Measurements from ENCODE around the gene ADAMTSL1.

Gene ADAMTSL1

DNA sequence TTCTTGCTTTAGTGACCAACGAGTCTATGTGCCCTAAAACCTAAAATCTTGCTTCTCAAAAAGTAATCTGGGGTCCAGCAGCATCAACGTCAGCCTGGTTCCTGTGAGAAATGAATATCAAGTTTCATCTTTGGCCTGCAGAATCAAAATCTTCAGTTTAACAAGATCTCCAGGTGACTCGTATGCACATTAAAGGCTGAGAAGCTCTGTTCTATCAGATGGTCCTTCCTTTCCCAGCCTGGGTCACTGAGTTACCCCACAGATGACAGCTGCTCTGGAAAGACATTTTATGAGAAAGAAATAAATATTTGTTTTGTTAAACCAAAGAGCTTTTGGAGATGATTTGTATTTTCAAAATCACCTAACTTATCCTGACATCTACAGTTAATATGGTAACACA is 75.8 kb downstream of the ADAMTSL1 start:
- POLR2A ChIA-PET: no interaction called here
- TF ChIP-seq SUZ12 (IDR thresholded peaks at IDR 0.05): no peak
- no peak for TF ChIP-seq HDGF (IDR thresholded peaks at IDR 0.05; ENCODE audit: borderline replicate concordance)
- TF ChIP-seq CTBP1 (IDR thresholded peaks at IDR 0.05; ENCODE audit: borderline replicate concordance): no peak
- no peak for TF ChIP-seq ZNF384 (IDR thresholded peaks at IDR 0.05)
- no peak for TF ChIP-seq FOXA1 (IDR thresholded peaks at IDR 0.05)
- no peak for TF ChIP-seq TARDBP (IDR thresholded peaks at IDR 0.05)
- TF ChIP-seq FOXM1 (IDR thresholded peaks at IDR 0.05; ENCODE audit: borderline replicate concordance): no peak
- TF ChIP-seq BHLHE40 (IDR thresholded peaks at IDR 0.05; ENCODE audit: borderline replicate concordance): no peak
- TF ChIP-seq LEF1 (IDR thresholded peaks at IDR 0.05; ENCODE audit: borderline replicate concordance): no peak
- no peak for TF ChIP-seq NFRKB (IDR thresholded peaks at IDR 0.05)
- no peak for TF ChIP-seq SP1 (IDR thresholded peaks at IDR 0.05)
- no peak for TF ChIP-seq L3MBTL2 (conservative IDR thresholded peaks at IDR 0.05)
- no peak for TF ChIP-seq ARNT (IDR thresholded peaks at IDR 0.05)
- TF ChIP-seq, protein P1, sequence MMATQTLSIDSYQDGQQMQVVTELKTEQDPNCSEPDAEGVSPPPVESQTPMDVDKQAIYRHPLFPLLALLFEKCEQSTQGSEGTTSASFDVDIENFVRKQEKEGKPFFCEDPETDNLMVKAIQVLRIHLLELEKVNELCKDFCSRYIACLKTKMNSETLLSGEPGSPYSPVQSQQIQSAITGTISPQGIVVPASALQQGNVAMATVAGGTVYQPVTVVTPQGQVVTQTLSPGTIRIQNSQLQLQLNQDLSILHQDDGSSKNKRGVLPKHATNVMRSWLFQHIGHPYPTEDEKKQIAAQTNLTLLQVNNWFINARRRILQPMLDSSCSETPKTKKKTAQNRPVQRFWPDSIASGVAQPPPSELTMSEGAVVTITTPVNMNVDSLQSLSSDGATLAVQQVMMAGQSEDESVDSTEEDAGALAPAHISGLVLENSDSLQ (IDR thresholded peaks at IDR 0.05): no peak
- TF ChIP-seq FOXK2 (IDR thresholded peaks at IDR 0.05): no peak
- no peak for TF ChIP-seq ELF4 (IDR thresholded peaks at IDR 0.05)
- CTCF ChIA-PET: no interaction called here
- no peak for DNase-seq (ENCODE audit: extremely low spot score)

DNA sequence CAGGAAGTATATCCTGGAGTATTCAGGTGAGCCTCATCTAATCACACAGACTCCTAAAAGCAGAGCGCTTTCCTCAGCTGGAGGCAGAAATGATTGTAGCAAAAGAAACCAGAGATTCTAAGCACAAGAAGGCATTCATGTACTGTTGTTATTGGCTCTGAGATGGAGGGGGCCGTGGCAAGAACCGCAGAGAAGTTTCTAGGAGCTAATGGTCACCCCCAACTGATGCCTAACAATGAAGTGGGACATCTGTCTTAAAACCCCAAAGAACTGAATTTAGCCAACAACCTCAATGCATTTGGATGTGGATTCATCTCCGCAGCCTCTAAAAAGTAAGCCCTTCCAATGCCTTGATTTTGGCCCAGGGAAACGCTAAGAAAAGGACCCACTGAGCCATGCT is 76.3 kb downstream of the ADAMTSL1 start:
- TF ChIP-seq FOXA1 (IDR thresholded peaks at IDR 0.05): no peak
- TF ChIP-seq, protein P1 (IDR thresholded peaks at IDR 0.05): no peak
- no peak for TF ChIP-seq LEF1 (IDR thresholded peaks at IDR 0.05; ENCODE audit: borderline replicate concordance)
- no peak for TF ChIP-seq BHLHE40 (IDR thresholded peaks at IDR 0.05; ENCODE audit: borderline replicate concordance)
- TF ChIP-seq ZNF384 (IDR thresholded peaks at IDR 0.05): no peak
- no peak for TF ChIP-seq FOXK2 (IDR thresholded peaks at IDR 0.05)
- TF ChIP-seq SP1 (IDR thresholded peaks at IDR 0.05): no peak
- ChIA-PET POLR2A (no interaction called here), CTCF (no interaction called here)
- no peak for DNase-seq (ENCODE audit: extremely low spot score)

DNA sequence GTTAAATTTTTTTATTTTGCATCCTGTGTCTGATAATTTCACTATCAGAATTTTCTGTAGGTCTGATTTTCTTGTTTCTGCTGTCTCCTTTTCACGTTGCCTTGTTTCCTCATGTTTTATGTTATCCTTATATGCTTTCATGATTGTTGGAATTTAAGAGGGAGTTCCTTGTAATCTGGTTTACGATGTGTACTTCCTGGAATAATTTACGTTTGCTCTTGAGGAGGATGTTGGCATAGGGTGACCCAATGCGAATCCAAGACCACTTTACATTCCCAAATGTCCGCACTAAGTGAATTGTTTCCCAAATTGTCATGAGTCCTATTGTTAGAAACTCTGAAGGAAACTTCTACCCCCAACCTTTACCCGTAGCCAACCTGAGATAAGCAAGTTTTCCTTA is 80.3 kb downstream of the ADAMTSL1 start:
- CTCF ChIA-PET: no interaction called here
- POLR2A ChIA-PET: no interaction called here
- TF ChIP-seq ARNT (IDR thresholded peaks at IDR 0.05): no peak
- no peak for TF ChIP-seq FOXK2 (IDR thresholded peaks at IDR 0.05)
- TF ChIP-seq SUZ12 (IDR thresholded peaks at IDR 0.05): no peak
- no peak for TF ChIP-seq BHLHE40 (IDR thresholded peaks at IDR 0.05; ENCODE audit: borderline replicate concordance)
- no peak for TF ChIP-seq NFRKB (IDR thresholded peaks at IDR 0.05)
- TF ChIP-seq TARDBP (IDR thresholded peaks at IDR 0.05): no peak
- no peak for TF ChIP-seq FOXA1 (IDR thresholded peaks at IDR 0.05)
- no peak for TF ChIP-seq LEF1 (IDR thresholded peaks at IDR 0.05; ENCODE audit: borderline replicate concordance)
- no peak for DNase-seq (ENCODE audit: extremely low spot score)

DNA sequence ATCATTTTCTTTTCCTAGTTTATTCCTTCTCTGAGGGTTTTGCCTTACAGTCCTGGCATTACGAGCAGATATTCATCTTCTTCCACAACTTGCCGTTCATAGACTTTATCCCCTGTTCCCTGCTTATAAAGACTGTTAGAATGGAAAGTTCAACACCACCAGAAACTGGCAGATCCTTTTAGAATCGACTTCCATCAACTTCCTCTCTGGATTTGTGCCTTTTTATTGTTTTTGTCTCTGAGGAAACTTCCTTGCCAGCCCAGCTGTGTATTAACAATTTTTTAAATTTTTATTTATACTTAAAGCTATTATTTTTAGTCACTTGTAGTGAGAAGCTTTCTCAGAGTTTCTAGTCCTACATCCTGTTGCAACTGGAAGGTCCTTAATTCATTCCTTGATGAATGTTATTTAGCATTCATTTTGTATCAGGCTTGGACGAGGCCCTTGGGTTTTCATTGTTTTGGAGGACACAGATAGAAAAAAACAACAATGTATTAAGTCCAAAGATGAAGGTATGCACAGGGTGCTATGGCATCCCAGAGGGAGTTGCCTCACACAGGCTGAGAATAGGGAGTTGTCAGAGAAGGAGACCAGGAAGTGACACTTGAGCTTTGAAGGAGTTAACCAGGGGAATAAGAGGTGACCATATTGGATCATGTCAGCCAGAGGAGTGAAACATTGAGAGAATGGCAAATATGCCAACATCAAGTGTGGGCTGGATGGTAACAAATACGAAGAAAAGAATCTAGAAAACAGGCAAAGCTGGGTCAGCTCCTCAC is 81.3 kb downstream of the ADAMTSL1 start:
- ChIA-PET POLR2A (no interaction called here), CTCF (no interaction called here)
- DNase-seq (ENCODE audit: extremely low spot score): no peak
- no peak for TF ChIP-seq NFRKB (IDR thresholded peaks at IDR 0.05)
- TF ChIP-seq ELF4 (IDR thresholded peaks at IDR 0.05): no peak
- no peak for TF ChIP-seq TARDBP (IDR thresholded peaks at IDR 0.05)
- TF ChIP-seq, protein P1 (IDR thresholded peaks at IDR 0.05): no peak
- no peak for TF ChIP-seq CTBP1 (IDR thresholded peaks at IDR 0.05; ENCODE audit: borderline replicate concordance)
- no peak for TF ChIP-seq L3MBTL2 (conservative IDR thresholded peaks at IDR 0.05)
- no peak for TF ChIP-seq FOXM1 (IDR thresholded peaks at IDR 0.05; ENCODE audit: borderline replicate concordance)
- no peak for TF ChIP-seq HDGF (IDR thresholded peaks at IDR 0.05; ENCODE audit: borderline replicate concordance)
- TF ChIP-seq ZNF384 (IDR thresholded peaks at IDR 0.05): no peak
- TF ChIP-seq BHLHE40 (IDR thresholded peaks at IDR 0.05; ENCODE audit: borderline replicate concordance): no peak
- no peak for TF ChIP-seq ARNT (IDR thresholded peaks at IDR 0.05)
- no peak for TF ChIP-seq SP1 (IDR thresholded peaks at IDR 0.05)
- no peak for TF ChIP-seq SUZ12 (IDR thresholded peaks at IDR 0.05)

DNA sequence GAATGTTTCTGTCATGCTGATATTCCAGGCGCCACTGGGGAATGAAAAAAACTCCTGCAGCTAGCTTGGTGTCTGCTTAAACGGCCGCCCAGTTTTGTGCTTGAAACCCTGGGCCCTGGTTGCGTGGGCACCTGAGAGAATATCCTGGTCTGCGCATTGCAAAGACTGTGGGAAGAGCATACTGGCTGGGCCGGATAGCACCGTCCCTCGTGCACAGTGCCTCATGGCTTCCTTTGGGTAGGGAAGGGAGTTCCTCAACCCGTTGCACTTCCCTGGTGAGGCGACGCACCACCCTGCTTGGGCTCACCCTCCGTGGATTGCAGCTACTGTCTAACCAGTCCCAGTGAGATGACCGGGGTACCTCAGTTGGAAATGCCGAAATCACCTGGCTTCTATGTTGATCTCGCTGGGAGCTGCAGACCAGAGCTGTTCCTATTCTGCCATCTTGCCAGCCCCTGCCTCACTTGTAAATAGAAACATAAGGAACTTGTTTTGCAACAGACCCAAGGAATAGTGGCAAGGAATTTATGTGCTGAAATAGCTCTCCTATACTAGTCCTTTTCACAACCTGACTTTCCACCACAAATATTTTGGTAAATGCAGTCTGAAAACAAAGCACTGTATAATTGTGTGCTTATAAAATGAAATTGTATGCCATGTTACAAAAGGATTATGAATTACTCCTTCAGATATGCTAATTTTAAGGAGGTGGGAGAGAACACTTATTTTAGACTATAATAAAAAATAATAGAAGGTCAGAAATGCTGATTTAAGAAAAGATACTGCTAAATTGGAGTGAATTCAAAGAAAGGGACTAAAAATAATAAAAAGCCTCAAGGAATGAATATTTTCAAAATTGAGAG is 90.3 kb downstream of the ADAMTSL1 start:
- DNase-seq (ENCODE audit: extremely low spot score): no peak
- TF ChIP-seq TARDBP (IDR thresholded peaks at IDR 0.05): no peak
- TF ChIP-seq NFRKB (IDR thresholded peaks at IDR 0.05): no peak
- TF ChIP-seq SUZ12 (IDR thresholded peaks at IDR 0.05): no peak
- TF ChIP-seq, protein P1 (IDR thresholded peaks at IDR 0.05): no peak
- TF ChIP-seq LEF1 (IDR thresholded peaks at IDR 0.05; ENCODE audit: borderline replicate concordance): no peak
- no peak for TF ChIP-seq ZNF384 (IDR thresholded peaks at IDR 0.05)
- no peak for TF ChIP-seq HDGF (IDR thresholded peaks at IDR 0.05; ENCODE audit: borderline replicate concordance)
- ChIA-PET POLR2A (no interaction called here), CTCF (no interaction called here)

Data from HEK293T (cell line).